HG03439 (cell line): ENCODE data around the gene MRPL18.
"Not testable (repeated sequence)": the region's sequence is repeated elsewhere in the genome, so short reads cannot be mapped to it uniquely, and the experiment has no call there.

Source experiments
- ATAC-seq: cut with Tn5 transposase; IDR thresholded peaks from one replicate; pipeline ENCODE4 v1.9.1; 2021; ENCODE audit warnings: mild to moderate bottlenecking, moderate library complexity; ENCODE audit not compliant: unreplicated experiment

MRPL18 gene

GRCh38 chr6:159769470-159769869 is 20.8 kb upstream of the MRPL18 start:
- no peak for ATAC-seq

GRCh38 chr6:159772196-159772595 is 18.1 kb upstream of the MRPL18 start:
- ATAC-seq = no peak

- no peak for ATAC-seq
Measured at GRCh38 chr6:159777240-159777904, 12.9 kb upstream of the MRPL18 start.

- ATAC-seq = no peak
Measured at GRCh38 chr6:159778131-159778530, 12.1 kb upstream of the MRPL18 start.

- ATAC-seq = no peak
Measured at GRCh38 chr6:159778542-159779103, 11.6 kb upstream of the MRPL18 start.

GRCh38 chr6:159788276-159788675 is 2.0 kb upstream of the MRPL18 start:
- no peak for ATAC-seq

GRCh38 chr6:159788753-159789376 is 1.4 kb upstream of the MRPL18 start:
- ATAC-seq = no peak

- ATAC-seq = peak; percentile 76
Measured at GRCh38 chr6:159789377-159790148, 704 bp upstream of the MRPL18 start, which contains the start of gene TCP1. TSS of gene TCP1 (minus strand) at chr6:159789602. CDS start at chr6:159789468, 134 bp downstream.

- no peak for ATAC-seq
Measured at GRCh38 chr6:159790956-159791598, 810 bp downstream of the MRPL18 start.

- ATAC-seq = not testable (repeated sequence)
Measured at GRCh38 chr6:159794976-159795375, 4.7 kb downstream of the MRPL18 start.

GRCh38 chr6:159797554-159797953 is 7.3 kb downstream of the MRPL18 start:
- ATAC-seq = no peak

GRCh38 chr6:159800141-159800865 is 10.0 kb downstream of the MRPL18 start, which contains the start of gene PNLDC1:
TSS of gene PNLDC1 (plus strand) at chr6:159800276. CDS start at chr6:159800308, 32 bp downstream.
- ATAC-seq = no peak

GRCh38 chr6:159801935-159802334 is 11.7 kb downstream of the MRPL18 start:
- ATAC-seq = no peak

GRCh38 chr6:159804504-159804903 is 14.2 kb downstream of the MRPL18 start:
- no peak for ATAC-seq

- ATAC-seq = no peak
Measured at GRCh38 chr6:159805440-159806020, 15.3 kb downstream of the MRPL18 start.

GRCh38 chr6:159806021-159806458 is 15.8 kb downstream of the MRPL18 start:
- ATAC-seq = no peak

GRCh38 chr6:159807150-159807858 is 17.0 kb downstream of the MRPL18 start:
- no peak for ATAC-seq

GRCh38 chr6:159808647-159809046 is 18.4 kb downstream of the MRPL18 start:
- ATAC-seq = no peak

- ATAC-seq = no peak
Measured at GRCh38 chr6:159809149-159809548, 18.9 kb downstream of the MRPL18 start.
